ENCODE measurements around the gene SLC22A8. TPM values are rescaled to one million over a fixed set of nuclear protein-coding genes. Genes with fewer than 3 reads are reported as not detected.
"Not testable (repeated sequence)": the region's sequence is repeated elsewhere in the genome, so short reads cannot be mapped to it uniquely, and the experiment has no call there.

Gene SLC22A8
- total RNA-seq, 2 donors from 2014 or later, result not detected

GRCh38 chr11:62980133-62980760 lies 35.4 kb downstream of the SLC22A8 start:
- peaks cover 0 to 13% of the 10 kb centered on the region in 2 donors for H3K27me3 Mint-ChIP-seq
- ATAC-seq (no peak), DNase-seq (ENCODE audit: low spot score) (no peak)
- no peak overlapping the region for H3K4me3 Mint-ChIP-seq
- no peaks in the 10 kb centered on the region for H3K36me3 Mint-ChIP-seq
- H3K4me1 Mint-ChIP-seq (ENCODE audit: low read depth in 2 of 2), result no peaks in the 10 kb centered on the region
- no peak overlapping the region for H3K27ac Mint-ChIP-seq
- no peaks in the 10 kb centered on the region for H3K9me3 Mint-ChIP-seq

- peaks cover 8 to 14% of the 10 kb centered on the region in 2 donors for H3K27me3 Mint-ChIP-seq
- H3K27ac Mint-ChIP-seq, result no peak overlapping the region
- H3K4me3 Mint-ChIP-seq, result no peak overlapping the region
- H3K36me3 Mint-ChIP-seq, result no peaks in the 10 kb centered on the region
- ATAC-seq (no peak), DNase-seq (ENCODE audit: low spot score) (no peak)
- H3K9me3 Mint-ChIP-seq, result no peaks in the 10 kb centered on the region
- H3K4me1 Mint-ChIP-seq (ENCODE audit: low read depth in 2 of 2), result no peaks in the 10 kb centered on the region
These were observed 39.5 kb downstream of the SLC22A8 start for GRCh38 chr11:62976109-62976508.

GRCh38 chr11:62974848-62975522 lies 40.7 kb downstream of the SLC22A8 start:
- Mint-ChIP-seq H3K36me3 (no peaks in the 10 kb centered on the region), H3K27ac (no peak overlapping the region), H3K27me3 (peaks cover 12 to 17% of the 10 kb centered on the region in 2 donors), H3K9me3 (no peaks in the 10 kb centered on the region), H3K4me1 (ENCODE audit: low read depth in 2 of 2) (no peaks in the 10 kb centered on the region), H3K4me3 (no peak overlapping the region)
- ATAC-seq (no peak), DNase-seq (ENCODE audit: low spot score) (no peak)

- Mint-ChIP-seq H3K27me3 (peaks cover 8 to 29% of the 10 kb centered on the region in 2 donors), H3K4me1 (ENCODE audit: low read depth in 2 of 2) (no peaks in the 10 kb centered on the region), H3K27ac (no peak overlapping the region), H3K36me3 (no peaks in the 10 kb centered on the region), H3K9me3 (no peaks in the 10 kb centered on the region), H3K4me3 (no peak overlapping the region)
- ATAC-seq (no peak), DNase-seq (ENCODE audit: low spot score) (no peak)
These were observed 50.1 kb downstream of the SLC22A8 start for GRCh38 chr11:62965574-62965973.

- Mint-ChIP-seq H3K9me3 (no peaks in the 10 kb centered on the region), H3K4me3 (no peak overlapping the region), H3K27me3 (peaks cover 8 to 19% of the 10 kb centered on the region in 2 donors), H3K4me1 (ENCODE audit: low read depth in 2 of 2) (no peaks in the 10 kb centered on the region), H3K36me3 (no peaks in the 10 kb centered on the region), H3K27ac (no peak overlapping the region)
- ATAC-seq (no peak), DNase-seq (ENCODE audit: low spot score) (no peak)
These were observed 53.2 kb downstream of the SLC22A8 start for GRCh38 chr11:62962391-62962790.

- Mint-ChIP-seq H3K36me3 (no peaks in the 10 kb centered on the region), H3K4me1 (ENCODE audit: low read depth in 2 of 2) (no peaks in the 10 kb centered on the region), H3K27ac (no peak overlapping the region), H3K4me3 (no peak overlapping the region), H3K27me3 (peaks cover 3 to 12% of the 10 kb centered on the region in 2 donors), H3K9me3 (no peaks in the 10 kb centered on the region)
- no peak for DNase-seq (ENCODE audit: low spot score)
- no peak for ATAC-seq
These were observed 54.5 kb downstream of the SLC22A8 start for GRCh38 chr11:62961017-62961570.

- H3K9me3 Mint-ChIP-seq, result no peaks in the 10 kb centered on the region
- no peak for DNase-seq (ENCODE audit: low spot score)
- peaks cover 0 to 3% of the 10 kb centered on the region in 2 donors for H3K27me3 Mint-ChIP-seq
- H3K36me3 Mint-ChIP-seq, result no peaks in the 10 kb centered on the region
- no peaks in the 10 kb centered on the region for H3K4me1 Mint-ChIP-seq (ENCODE audit: low read depth in 2 of 2)
- no peak overlapping the region for H3K4me3 Mint-ChIP-seq
- ATAC-seq, result peak in 1 of 2 donors; percentile 27
- no peak overlapping the region for H3K27ac Mint-ChIP-seq
These were observed 56.1 kb downstream of the SLC22A8 start for GRCh38 chr11:62959422-62959980.

GRCh38 chr11:62958547-62959421 lies 56.9 kb downstream of the SLC22A8 start:
- Mint-ChIP-seq H3K4me3 (no peak overlapping the region), H3K9me3 (no peaks in the 10 kb centered on the region), H3K36me3 (no peaks in the 10 kb centered on the region), H3K27me3 (peaks cover 7% of the 10 kb centered on the region in 2 donors), H3K27ac (no peak overlapping the region), H3K4me1 (ENCODE audit: low read depth in 2 of 2) (no peaks in the 10 kb centered on the region)
- DNase-seq (ENCODE audit: low spot score), result no peak
- ATAC-seq, result no peak

- ATAC-seq, result no peak
- H3K4me1 Mint-ChIP-seq (ENCODE audit: low read depth in 2 of 2), result no peaks in the 10 kb centered on the region
- peaks cover 5 to 7% of the 10 kb centered on the region in 2 donors for H3K27me3 Mint-ChIP-seq
- no peak for DNase-seq (ENCODE audit: low spot score)
- no peaks in the 10 kb centered on the region for H3K36me3 Mint-ChIP-seq
- no peak overlapping the region for H3K4me3 Mint-ChIP-seq
- no peaks in the 10 kb centered on the region for H3K9me3 Mint-ChIP-seq
- H3K27ac Mint-ChIP-seq, result no peak overlapping the region
These were observed 58.5 kb downstream of the SLC22A8 start for GRCh38 chr11:62957147-62957546.

- ATAC-seq, result no peak
- no peaks in the 10 kb centered on the region for H3K4me1 Mint-ChIP-seq (ENCODE audit: low read depth in 2 of 2)
- no peak overlapping the region for H3K27ac Mint-ChIP-seq
- no peaks in the 10 kb centered on the region for H3K9me3 Mint-ChIP-seq
- H3K27me3 Mint-ChIP-seq, result peaks cover 12 to 18% of the 10 kb centered on the region in 2 donors
- no peak overlapping the region for H3K4me3 Mint-ChIP-seq
- no peak for DNase-seq (ENCODE audit: low spot score)
- no peaks in the 10 kb centered on the region for H3K36me3 Mint-ChIP-seq
These were observed 61.2 kb downstream of the SLC22A8 start for GRCh38 chr11:62954478-62954877.

- ATAC-seq (no peak), DNase-seq (ENCODE audit: low spot score) (no peak)
- no peak overlapping the region for H3K27ac Mint-ChIP-seq
- no peaks in the 10 kb centered on the region for H3K9me3 Mint-ChIP-seq
- no peaks in the 10 kb centered on the region for H3K4me1 Mint-ChIP-seq (ENCODE audit: low read depth in 2 of 2)
- no peak overlapping the region for H3K4me3 Mint-ChIP-seq
- no peaks in the 10 kb centered on the region for H3K36me3 Mint-ChIP-seq
- H3K27me3 Mint-ChIP-seq, result peaks cover 12 to 18% of the 10 kb centered on the region in 2 donors
These were observed 61.8 kb downstream of the SLC22A8 start for GRCh38 chr11:62953811-62954210.

GRCh38 chr11:62948765-62949320 lies 66.8 kb downstream of the SLC22A8 start:
- Mint-ChIP-seq H3K27me3 (peaks cover 18 to 39% of the 10 kb centered on the region in 2 donors), H3K4me1 (ENCODE audit: low read depth in 2 of 2) (no peaks in the 10 kb centered on the region), H3K27ac (no peak overlapping the region), H3K36me3 (no peaks in the 10 kb centered on the region), H3K9me3 (no peaks in the 10 kb centered on the region), H3K4me3 (no peak overlapping the region)
- DNase-seq (ENCODE audit: low spot score) (no peak), ATAC-seq (peak in 1 of 2 donors; percentile 50)

- not testable (repeated sequence) for H3K4me1 Mint-ChIP-seq (ENCODE audit: low read depth in 2 of 2); H3K27ac Mint-ChIP-seq; H3K9me3 Mint-ChIP-seq; DNase-seq (ENCODE audit: low spot score); H3K36me3 Mint-ChIP-seq; H3K4me3 Mint-ChIP-seq; ATAC-seq
- peaks cover 19 to 49% of the 10 kb centered on the region in 2 donors for H3K27me3 Mint-ChIP-seq
These were observed 70.1 kb downstream of the SLC22A8 start for GRCh38 chr11:62945538-62945937.

Data from natural killer cell treated with Interleukin-12 subunit alpha and Interleukin-12 subunit beta and Interleukin-15 and Interleukin-18, amount 100 ng/mL, for 72 hours (primary cell).